Left cardiac atrium (tissue), 4 donors: ENCODE measurements around the gene VRTN. TPM values are rescaled to one million over a fixed set of nuclear protein-coding genes. Genes with fewer than 3 reads are reported as not detected.
"Not testable (repeated sequence)": the region's sequence is repeated elsewhere in the genome, so short reads cannot be mapped to it uniquely, and the experiment has no call there.

Experiments used
- ATAC-seq, 2 donors: fragments of 200-7000 bp; cut with Tn5 transposase; one replicate each; pipeline ENCODE4 v1.9.1; 2020; ENCODE audit warnings: mild to moderate bottlenecking in 2 of 2, moderate library complexity in 2 of 2
- DNase-seq: peaks from one replicate; pipeline ENCODE4 v3.0.0-alpha.2; 2020
- intact Hi-C, 2 donors: fragments of 100-400 bp; cut with DNase I; formaldehyde crosslinking; loops; one replicate each; pipeline versions ENCODE4 v1.14.1 to v1.15.1; 2022 to 2023
- total RNA-seq, 2 donors: library from RNA; stranded (reverse); fragmentation: NEBNext Ultra II Directional; extraction: Animal tissue kit (Norgen Biotek cat#: 25700); gene quantifications; one replicate each; pipeline ENCODE4 v1.2.1, GENCODE V29; 2021
- donor health status: DM: no; HTN: yes; CAD: no.
- donor health status: DM: no; HTN: yes; CAD: no; lungs with severe emphysema.
- donor health status: DM: yes; HTN: yes; CAD: no.
- donor health status: Dilated cardiomyopathy.

VRTN gene
- total RNA-seq, 2 donors from 2014 or later, result not detected

GRCh38 chr14:74347795-74348100 lies 523 bp upstream of the VRTN start:
- ATAC-seq (no peak), DNase-seq (no peak)
- intact Hi-C loops, result no loop called here

GRCh38 chr14:74348735-74349463 lies 628 bp downstream of the VRTN start:
- ATAC-seq, result no peak
- intact Hi-C loops, result no loop called here
- DNase-seq, result no peak

- intact Hi-C loops, result no loop called here
- no peak for DNase-seq
- ATAC-seq, result no peak
These were observed 1.5 kb downstream of the VRTN start for GRCh38 chr14:74349757-74350156.

- intact Hi-C loops, result no loop called here
- ATAC-seq (no peak), DNase-seq (no peak)
These were observed 2.1 kb downstream of the VRTN start for GRCh38 chr14:74350211-74350927.

- ATAC-seq, result no peak
- intact Hi-C loops, result no loop called here
- no peak for DNase-seq
These were observed 2.7 kb downstream of the VRTN start for GRCh38 chr14:74350928-74351323.

GRCh38 chr14:74356892-74357575 lies 8.8 kb downstream of the VRTN start:
- no peak for ATAC-seq
- intact Hi-C loops, result no loop called here
- no peak for DNase-seq

- intact Hi-C loops, result no loop called here
- no peak for DNase-seq
- ATAC-seq, result no peak
These were observed 9.3 kb downstream of the VRTN start for GRCh38 chr14:74357585-74357984.

- DNase-seq, result no peak
These were observed 10.0 kb downstream of the VRTN start for GRCh38 chr14:74358176-74358829.

GRCh38 chr14:74360163-74360562 lies 11.9 kb downstream of the VRTN start:
- DNase-seq (no peak), ATAC-seq (no peak)
- intact Hi-C loops, result loop anchor here (5.0 to 10.0 kb wide), 3 partner anchors 117 to 255 kb away; partner anchors contain the start of genes ISCA2 (in 1 of the 2), LTBP2 (in 1 of the 2) and NPC2 (in 1 of the 2)

More at GRCh38 chr14:74358176-74358829, 10.0 kb downstream of the VRTN start:
- intact Hi-C loops, result no loop called here
- no peak for ATAC-seq

GRCh38 chr14:74362361-74362915 lies 14.2 kb downstream of the VRTN start:
- ATAC-seq, result peak; percentile 88 to 90
- peak; percentile 83 for DNase-seq
- intact Hi-C loops, result loop anchor here (1.0 to 10.0 kb wide), 4 partner anchors 115 to 252 kb away; partner anchors contain the start of genes ISCA2 (in 1 of the 2), LTBP2 (in 1 of the 2) and NPC2 (in 1 of the 2)

GRCh38 chr14:74364271-74364880 lies 16.1 kb downstream of the VRTN start:
- DNase-seq (no peak), ATAC-seq (no peak)
- intact Hi-C loops, result loop anchor here (5.0 to 10.0 kb wide), 3 partner anchors 113 to 250 kb away; partner anchors contain the start of genes ISCA2 (in 1 of the 2), LTBP2 (in 1 of the 2) and NPC2 (in 1 of the 2)

- DNase-seq (no peak), ATAC-seq (no peak)
- intact Hi-C loops, result loop anchor here in 1 of 2 donors (10.0 kb wide), 1 partner anchor 247 kb away; the partner anchor contains the start of gene LTBP2
These were observed 19.8 kb downstream of the VRTN start for GRCh38 chr14:74368026-74368425.

- intact Hi-C loops, result loop anchor here in 1 of 2 donors (10.0 kb wide), 1 partner anchor 246 kb away; the partner anchor contains the start of gene LTBP2
- ATAC-seq (no peak), DNase-seq (no peak)
These were observed 20.2 kb downstream of the VRTN start for GRCh38 chr14:74368441-74368840.

GRCh38 chr14:74377976-74378690 lies 29.9 kb downstream of the VRTN start:
- intact Hi-C loops, result no loop called here
- ATAC-seq (no peak), DNase-seq (no peak)

GRCh38 chr14:74380172-74380571 lies 31.9 kb downstream of the VRTN start:
- intact Hi-C loops, result no loop called here
- ATAC-seq, result no peak
- DNase-seq, result no peak

GRCh38 chr14:74380845-74381244 lies 32.6 kb downstream of the VRTN start:
- intact Hi-C loops, result no loop called here
- ATAC-seq (no peak), DNase-seq (no peak)

- intact Hi-C loops, DNase-seq, ATAC-seq: not testable (repeated sequence)
These were observed 33.3 kb downstream of the VRTN start for GRCh38 chr14:74381571-74381970.

GRCh38 chr14:74382231-74382630 lies 34.0 kb downstream of the VRTN start:
- no peak for DNase-seq
- intact Hi-C loops, result no loop called here
- no peak for ATAC-seq
